CD4-positive, alpha-beta T cell treated with Interleukin-2 at 100 ng/mL for 4 hours (primary cell): Measurements from ENCODE around the gene PMS2.
A peak's percentile ranks its signal among the peaks of the same experiment; 100 is the strongest.
"Not testable (repeated sequence)": the region's sequence is repeated elsewhere in the genome, so short reads cannot be mapped to it uniquely, and the experiment has no call there.

ENCODE experiments used
- DNase-seq: peaks from one replicate; pipeline ENCODE4 v3.0.0-alpha.2; 2020; ENCODE audit warnings: low spot score

PMS2 gene

GRCh38 chr7:6012355-6013104, 3.7 kb upstream of the PMS2 start:
- no peak for DNase-seq

- no peak for DNase-seq
Observed at GRCh38 chr7:6011541-6011940, 2.7 kb upstream of the PMS2 start.

- DNase-seq: not testable (repeated sequence)
Observed at GRCh38 chr7:6010370-6010769, 1.5 kb upstream of the PMS2 start.

GRCh38 chr7:6007835-6008590, 836 bp downstream of the PMS2 start:
- not testable (repeated sequence) for DNase-seq

- DNase-seq: no peak
Observed at GRCh38 chr7:6007386-6007785, 1.5 kb downstream of the PMS2 start.

- peak; percentile 63 for DNase-seq
Observed at GRCh38 chr7:5997210-5997808, 11.5 kb downstream of the PMS2 start.

GRCh38 chr7:5987061-5987460, 21.8 kb downstream of the PMS2 start:
- not testable (repeated sequence) for DNase-seq

- not testable (repeated sequence) for DNase-seq
Observed at GRCh38 chr7:5979680-5980314, 29.1 kb downstream of the PMS2 start.

GRCh38 chr7:5973580-5973979, 35.3 kb downstream of the PMS2 start:
- not testable (repeated sequence) for DNase-seq

- not testable (repeated sequence) for DNase-seq
Observed at GRCh38 chr7:5970347-5970911, 38.4 kb downstream of the PMS2 start, which contains the start of gene RSPH10B. TSS of gene RSPH10B (minus strand) at chr7:5970689. CDS start at chr7:5967116, 3,573 bp downstream.

- not testable (repeated sequence) for DNase-seq
Observed at GRCh38 chr7:5963810-5964209, 45.0 kb downstream of the PMS2 start.

GRCh38 chr7:5963205-5963604, 45.6 kb downstream of the PMS2 start:
- DNase-seq: not testable (repeated sequence)

- not testable (repeated sequence) for DNase-seq
Observed at GRCh38 chr7:5934945-5935450, 73.9 kb downstream of the PMS2 start.

- DNase-seq: not testable (repeated sequence)
Observed at GRCh38 chr7:5931905-5932644, 76.8 kb downstream of the PMS2 start.

- DNase-seq: not testable (repeated sequence)
Observed at GRCh38 chr7:5931250-5931649, 77.6 kb downstream of the PMS2 start.

- not testable (repeated sequence) for DNase-seq
Observed at GRCh38 chr7:5930290-5930689, 78.6 kb downstream of the PMS2 start.

- not testable (repeated sequence) for DNase-seq
Observed at GRCh38 chr7:5926263-5926870, 82.5 kb downstream of the PMS2 start.

GRCh38 chr7:5924630-5925029, 84.2 kb downstream of the PMS2 start:
- not testable (repeated sequence) for DNase-seq

- DNase-seq: not testable (repeated sequence)
Observed at GRCh38 chr7:5924180-5924579, 84.7 kb downstream of the PMS2 start.
